ENCODE results near the gene MGP.

MGP gene

DNA sequence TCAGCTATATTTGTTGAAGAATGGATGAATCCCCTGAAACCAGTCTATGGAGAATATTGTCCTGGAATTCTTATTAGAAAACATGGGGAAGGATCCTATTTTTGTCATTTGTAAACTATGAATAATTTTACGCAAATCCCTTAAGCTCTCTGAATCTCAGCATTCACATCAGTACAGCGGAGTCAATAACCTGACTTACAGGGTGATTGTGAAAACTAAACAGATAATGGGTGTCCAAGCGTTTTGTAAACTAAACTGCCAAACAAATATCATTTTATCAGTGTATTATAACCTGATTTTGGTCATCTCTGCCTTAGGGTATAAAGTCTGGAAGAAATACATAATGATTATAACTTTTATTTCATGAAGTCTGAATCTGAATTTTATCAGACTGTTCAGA, 52.3 kb downstream of the MGP start:
- no peak for DNase-seq (ENCODE audit: low read depth)
- TF ChIP-seq, protein P1, sequence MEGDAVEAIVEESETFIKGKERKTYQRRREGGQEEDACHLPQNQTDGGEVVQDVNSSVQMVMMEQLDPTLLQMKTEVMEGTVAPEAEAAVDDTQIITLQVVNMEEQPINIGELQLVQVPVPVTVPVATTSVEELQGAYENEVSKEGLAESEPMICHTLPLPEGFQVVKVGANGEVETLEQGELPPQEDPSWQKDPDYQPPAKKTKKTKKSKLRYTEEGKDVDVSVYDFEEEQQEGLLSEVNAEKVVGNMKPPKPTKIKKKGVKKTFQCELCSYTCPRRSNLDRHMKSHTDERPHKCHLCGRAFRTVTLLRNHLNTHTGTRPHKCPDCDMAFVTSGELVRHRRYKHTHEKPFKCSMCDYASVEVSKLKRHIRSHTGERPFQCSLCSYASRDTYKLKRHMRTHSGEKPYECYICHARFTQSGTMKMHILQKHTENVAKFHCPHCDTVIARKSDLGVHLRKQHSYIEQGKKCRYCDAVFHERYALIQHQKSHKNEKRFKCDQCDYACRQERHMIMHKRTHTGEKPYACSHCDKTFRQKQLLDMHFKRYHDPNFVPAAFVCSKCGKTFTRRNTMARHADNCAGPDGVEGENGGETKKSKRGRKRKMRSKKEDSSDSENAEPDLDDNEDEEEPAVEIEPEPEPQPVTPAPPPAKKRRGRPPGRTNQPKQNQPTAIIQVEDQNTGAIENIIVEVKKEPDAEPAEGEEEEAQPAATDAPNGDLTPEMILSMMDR (conservative IDR thresholded peaks at IDR 0.05; ENCODE audit: low read length), result no peak
- H3K4me3 ChIP-seq (ENCODE audit: low read length), result no peak overlapping the region
